Neural cell (in vitro differentiated cells): ENCODE data around the gene VTI1B. TPM values are rescaled to one million over a fixed set of nuclear protein-coding genes. Genes with fewer than 3 reads are reported as not detected.
A peak's percentile ranks its signal among the peaks of the same experiment; 100 is the strongest.

Source experiments
- H2AFZ ChIP-seq: fragments of 200-600, 300-800 bp; sonication (generic), shearing (Covaris generic); 2 replicates; pipeline ENCODE4 v1.6.0; 2014; ENCODE audit warnings: low read depth, mild to moderate bottlenecking, antibody characterized with exemption, low read length, moderate library complexity
- H3F3A ChIP-seq: fragments of 200-600 bp; shearing (Covaris generic); 2 replicates; pipeline ENCODE4 v1.6.1; 2016; ENCODE audit warnings: mild to moderate bottlenecking, moderate library complexity, mixed read lengths, antibody characterized with exemption, low read length; ENCODE audit not compliant: insufficient read depth, poor library complexity, severe bottlenecking
- H3K27ac ChIP-seq: fragments of 200-600, 300-800 bp; sonication (generic), shearing (Covaris generic); 2 replicates; pipeline ENCODE4 v1.5.1; 2014; ENCODE audit warnings: mild to moderate bottlenecking, low read length, moderate library complexity
- H3K27me3 ChIP-seq: fragments of 300-800, 200-600 bp; sonication (generic), shearing (Covaris generic); 2 replicates; pipeline ENCODE4 v1.6.0; 2014; ENCODE audit warnings: mild to moderate bottlenecking, low read depth, low read length, moderate library complexity; ENCODE audit not compliant: insufficient read depth
- H3K36me3 ChIP-seq: fragments of 300-800, 200-600 bp; sonication (generic), shearing (Covaris generic); 2 replicates; pipeline ENCODE4 v1.5.1; 2014; ENCODE audit warnings: mild to moderate bottlenecking, antibody characterized with exemption, low read length, moderate library complexity; ENCODE audit not compliant: insufficient read depth
- H3K4me2 ChIP-seq: fragments of 300-800, 200-600 bp; sonication (generic), shearing (Covaris generic); 2 replicates; pipeline ENCODE4 v1.6.0; 2014; ENCODE audit warnings: mild to moderate bottlenecking, low read length
- H3K4me3 ChIP-seq: fragments of 300-800, 200-600 bp; sonication (generic), shearing (Covaris generic); 2 replicates; pipeline ENCODE4 v1.5.1; 2014; ENCODE audit warnings: mild to moderate bottlenecking, low read length, moderate library complexity
- H3K79me2 ChIP-seq: fragments of 200-600 bp; shearing (Covaris generic); replicated peaks from 2 replicates; pipeline ENCODE4 v1.6.0; 2014; ENCODE audit warnings: mild to moderate bottlenecking, low read length, moderate library complexity; ENCODE audit not compliant: insufficient read depth
- H3K9ac ChIP-seq: fragments of 300-800, 200-600 bp; sonication (generic), shearing (Covaris generic); 2 replicates; pipeline ENCODE4 v1.6.1; 2016; ENCODE audit warnings: mild to moderate bottlenecking, low read length, mixed read lengths
- H3K9me2 ChIP-seq: fragments of 200-600 bp; shearing (Covaris generic); 2 replicates; pipeline ENCODE4 v1.6.1; 2016; ENCODE audit warnings: mild to moderate bottlenecking, low read length, mixed read lengths; ENCODE audit not compliant: insufficient read depth
- H3K9me3 ChIP-seq: fragments of 200-600, 300-800 bp; sonication (generic), shearing (Covaris generic); 2 replicates; pipeline ENCODE4 v1.6.1; 2016; ENCODE audit warnings: mild to moderate bottlenecking, mixed run types, low read length, moderate library complexity, mixed read lengths
- H4K20me1 ChIP-seq: fragments of 200-600 bp; shearing (Covaris generic); 2 replicates; pipeline ENCODE4 v1.6.1; 2016; ENCODE audit warnings: mild to moderate bottlenecking, mixed run types; ENCODE audit not compliant: insufficient read depth
- CTCF ChIP-seq: fragments of 450-650 bp; IDR thresholded peaks from 2 replicates; pipeline ENCODE4 v1.5.1; 2014; ENCODE audit warnings: antibody characterized with exemption, mild to moderate bottlenecking, moderate library complexity; ENCODE audit not compliant: poor library complexity, severe bottlenecking
- EP300 ChIP-seq: fragments of 450-650 bp; conservative IDR thresholded peaks from 2 replicates; pipeline ENCODE4 v1.6.1; 2014; ENCODE audit warnings: antibody characterized with exemption, mild to moderate bottlenecking, moderate library complexity; ENCODE audit not compliant: poor library complexity, severe bottlenecking
- EZH2 ChIP-seq: fragments of 200-600, 300-800 bp; shearing (Covaris generic), sonication (generic); IDR thresholded peaks from 2 replicates; pipeline ENCODE4 v1.6.1; 2014; ENCODE audit warnings: antibody characterized with exemption, low read length, borderline replicate concordance, mild to moderate bottlenecking; ENCODE audit not compliant: insufficient read depth, poor library complexity, severe bottlenecking
- MXI1 ChIP-seq: fragments of 450-650 bp; conservative IDR thresholded peaks from 2 replicates; pipeline ENCODE4 v1.6.1; 2014; ENCODE audit warnings: antibody characterized with exemption, mild to moderate bottlenecking; ENCODE audit not compliant: poor library complexity, severe bottlenecking
- POLR2AphosphoS5 ChIP-seq: IDR thresholded peaks from 2 replicates; pipeline ENCODE4 v1.6.1; 2012
- RAD21 ChIP-seq: fragments of 450-650 bp; conservative IDR thresholded peaks from 2 replicates; pipeline ENCODE4 v1.6.1; 2014; ENCODE audit warnings: antibody characterized with exemption, mild to moderate bottlenecking, moderate library complexity
- REST ChIP-seq: IDR thresholded peaks from 2 replicates; pipeline ENCODE4 v1.6.1; 2012; ENCODE audit warnings: borderline replicate concordance
- SMC3 ChIP-seq: fragments of 450-650 bp; conservative IDR thresholded peaks from 2 replicates; pipeline ENCODE4 v1.6.1; 2014; ENCODE audit warnings: antibody characterized with exemption, mild to moderate bottlenecking, moderate library complexity; ENCODE audit not compliant: poor library complexity
- TAF1 ChIP-seq: IDR thresholded peaks from 2 replicates; pipeline ENCODE4 v1.6.1; 2012; ENCODE audit warnings: low read depth
- polyA plus RNA-seq: library from polyadenylated mRNA; depleted of rRNA; stranded (reverse); fragments of >200 nt; gene quantifications from 2 replicates; pipeline ENCODE4 v1.2.3, GENCODE V29; 2014

Gene VTI1B
- polyA plus RNA-seq, 1 donor from 2014 or later = 78.6 TPM

- Histone ChIP-seq H3K9ac (no peak overlapping the region), H3K27me3 (no peaks in the 10 kb centered on the region), H3K36me3 (peaks cover 21% of the 10 kb centered on the region), H3K9me3 (no peaks in the 10 kb centered on the region), H3K4me3 (peak overlapping the region; percentile 81), H3K9me2 (no peaks in the 10 kb centered on the region), H3K4me2 (peak overlapping the region; percentile 62), H3K79me2 (peaks cover 14% of the 10 kb centered on the region), H3F3A (no peaks in the 10 kb centered on the region), H2AFZ (no peak overlapping the region), H4K20me1 (no peaks in the 10 kb centered on the region), H3K27ac (no peak overlapping the region)
- TF ChIP-seq TAF1 (no peak), RAD21 (no peak), EP300 (no peak), REST (no peak)
Observed at GRCh38 chr14:67623114-67623513, 51.3 kb downstream of the VTI1B start.

- Histone ChIP-seq H2AFZ (no peak overlapping the region), H3K4me3 (peak overlapping the region; percentile 81)
- no peak for TF ChIP-seq EZH2
- TF ChIP-seq EP300 = no peak
- no peak for TF ChIP-seq SMC3
- TF ChIP-seq TAF1 = no peak
- TF ChIP-seq RAD21 = no peak
- no peak for TF ChIP-seq CTCF
- TF ChIP-seq POLR2AphosphoS5 = no peak
- TF ChIP-seq REST = no peak
- no peak for TF ChIP-seq MXI1
Observed at GRCh38 chr14:67622675-67623074, 51.8 kb downstream of the VTI1B start.

More at GRCh38 chr14:67622675-67623074, 51.8 kb downstream of the VTI1B start:
- Histone ChIP-seq H3K36me3 (peaks cover 21% of the 10 kb centered on the region), H4K20me1 (no peaks in the 10 kb centered on the region), H3K27ac (no peak overlapping the region), H3K27me3 (no peaks in the 10 kb centered on the region), H3K9me2 (no peaks in the 10 kb centered on the region), H3K4me2 (peak overlapping the region; percentile 62), H3K79me2 (peaks cover 14% of the 10 kb centered on the region), H3F3A (no peaks in the 10 kb centered on the region), H3K9me3 (no peaks in the 10 kb centered on the region), H3K9ac (no peak overlapping the region)
